ENCODE measurements around the gene NDUFS7. TPM values are rescaled to one million over a fixed set of nuclear protein-coding genes. Genes with fewer than 3 reads are reported as not detected.

The NDUFS7 gene
- total RNA-seq, 2 donors from 2014 or later: 234 to 326 TPM

GRCh38 chr19:1400281-1401137, 16.8 kb downstream of the NDUFS7 start:
- peaks cover 0 to 47% of the 10 kb centered on the region in 2 donors for H3K4me1 ChIP-seq
- no peak for DNase-seq (ENCODE audit: low spot score)
- TF ChIP-seq CTCF (IDR thresholded peaks at IDR 0.05): no peak
- H3K9me3 ChIP-seq: no peaks in the 10 kb centered on the region
- peak overlapping the region; percentile 45 to 76 for H3K4me3 ChIP-seq
- H3K27ac ChIP-seq: peak overlapping the region; percentile 65 to 81
- no peaks in the 10 kb centered on the region for H3K36me3 ChIP-seq
- no peaks in the 10 kb centered on the region for H3K27me3 ChIP-seq

- Histone ChIP-seq H3K4me1 (peaks cover 0 to 39% of the 10 kb centered on the region in 2 donors), H3K27ac (peak within 1 kb of the TSS; percentile 65 to 81), H3K36me3 (no peaks in the 10 kb centered on the region), H3K4me3 (peak within 1 kb of the TSS; percentile 45 to 76), H3K27me3 (no peaks in the 10 kb centered on the region), H3K9me3 (no peaks in the 10 kb centered on the region)
- no peak for DNase-seq (ENCODE audit: low spot score)
- TF ChIP-seq CTCF (IDR thresholded peaks at IDR 0.05): peak; percentile 65 to 72
Measured at GRCh38 chr19:1401138-1401888, 17.6 kb downstream of the NDUFS7 start, which contains the start of gene GAMT. GAMT (minus strand) TSS chr19:1401542; CDS start chr19:1401476, 66 bp downstream.

- Histone ChIP-seq H3K4me1 (peaks cover 0 to 38% of the 10 kb centered on the region in 2 donors), H3K9me3 (no peaks in the 10 kb centered on the region), H3K27me3 (no peaks in the 10 kb centered on the region), H3K36me3 (no peaks in the 10 kb centered on the region), H3K4me3 (peak overlapping the region; percentile 45 to 76), H3K27ac (peak overlapping the region in 1 of 2 donors; percentile 81)
- no peak for DNase-seq (ENCODE audit: low spot score)
- no peak for TF ChIP-seq CTCF (IDR thresholded peaks at IDR 0.05)
Measured at GRCh38 chr19:1401889-1402217, 18.1 kb downstream of the NDUFS7 start.

GRCh38 chr19:1402411-1403070, 18.8 kb downstream of the NDUFS7 start:
- Histone ChIP-seq H3K27ac (no peak overlapping the region), H3K4me3 (no peak overlapping the region), H3K4me1 (peaks cover 0 to 37% of the 10 kb centered on the region in 2 donors), H3K27me3 (no peaks in the 10 kb centered on the region), H3K36me3 (no peaks in the 10 kb centered on the region), H3K9me3 (no peaks in the 10 kb centered on the region)
- DNase-seq (ENCODE audit: low spot score): no peak
- TF ChIP-seq CTCF (IDR thresholded peaks at IDR 0.05): no peak

- Histone ChIP-seq H3K4me1 (peaks cover 0 to 48% of the 10 kb centered on the region in 2 donors), H3K27ac (peak overlapping the region; percentile 84 to 87)
Measured at GRCh38 chr19:1406774-1407527, 23.2 kb downstream of the NDUFS7 start.

More at GRCh38 chr19:1406774-1407527, 23.2 kb downstream of the NDUFS7 start:
- DNase-seq (ENCODE audit: low spot score): peak; percentile 99
- H3K4me3 ChIP-seq: peak overlapping the region; percentile 40 to 100
- no peaks in the 10 kb centered on the region for H3K36me3 ChIP-seq
- TF ChIP-seq CTCF (IDR thresholded peaks at IDR 0.05): peak in 1 of 2 donors; percentile 41
- no peaks in the 10 kb centered on the region for H3K27me3 ChIP-seq
- H3K9me3 ChIP-seq: no peaks in the 10 kb centered on the region

All from right atrium auricular region (tissue), 2 donors.